Breast epithelium (tissue), 4 donors: ENCODE data around the gene PROSER3. TPM values are rescaled to one million over a fixed set of nuclear protein-coding genes. Genes with fewer than 3 reads are reported as not detected.

Source experiments
- DNase-seq, 2 donors: peaks; one replicate each; pipeline ENCODE4 v3.0.0-alpha.2; 2019; ENCODE audit warnings: low spot score in 2 of 2
- H3K27ac ChIP-seq, 2 donors: fragments of 200-600 bp; sonication (generic) in 1 of 2; one replicate each; pipeline ENCODE4 v1.5.1; 2016 to 2019; ENCODE audit warnings: mild to moderate bottlenecking in 1 of 2
- H3K27me3 ChIP-seq, 2 donors: fragments of 200-600 bp; sonication (generic) in 1 of 2; one replicate each; pipeline versions ENCODE4 v1.5.1 to v1.6.0; 2017 to 2019; ENCODE audit warnings: control low read depth in 1 of 2, mild to moderate bottlenecking in 1 of 2
- H3K36me3 ChIP-seq: fragments of 200-600 bp; one replicate; pipeline ENCODE4 v1.5.1; 2019
- H3K4me1 ChIP-seq, 2 donors: fragments of 200-600 bp; sonication (generic); one replicate each; pipeline ENCODE4 v1.5.1; 2016 to 2019; ENCODE audit warnings: control low read depth in 1 of 2
- H3K4me3 ChIP-seq, 3 donors: fragments of 200-600 bp; sonication (generic); 1 replicate in 2 of 3; 2 replicates in 1 of 3; pipeline ENCODE4 v1.5.1; 2016 to 2019; ENCODE audit warnings: mild to moderate bottlenecking in 3 of 3, moderate library complexity in 2 of 3
- H3K9me3 ChIP-seq, 2 donors: fragments of 200-600 bp; sonication (generic) in 1 of 2; one replicate each; pipeline ENCODE4 v1.5.1; 2016 to 2019; ENCODE audit warnings: control low read depth in 1 of 2
- POLR2A ChIP-seq: fragments of 450-650 bp; IDR thresholded peaks from one replicate; pipeline ENCODE4 v1.6.1; 2016; ENCODE audit warnings: antibody characterized with exemption, mild to moderate bottlenecking, moderate library complexity
- POLR2AphosphoS5 ChIP-seq, 3 donors: sonication (generic); formaldehyde crosslinking; IDR thresholded peaks; one replicate each; pipeline ENCODE4 v1.6.1; 2017; ENCODE audit warnings: antibody characterized with exemption in 3 of 3
- intact Hi-C: fragments of 100-400 bp; cut with DNase I; formaldehyde crosslinking; loops from one replicate; pipeline ENCODE4 v1.15.1; 2023; ENCODE audit warnings: low total_unique reads
- total RNA-seq, 3 donors: library from RNA; depleted of rRNA; stranded (reverse); fragments of >200 nt; gene quantifications; one replicate each; pipeline ENCODE4 v1.1.0, GENCODE V29; 2016
- TF ChIP-seq, protein P1 (sequence below), 3 donors: fragments of 450-650 bp; IDR thresholded peaks; one replicate each; pipeline ENCODE4 v1.5.1; 2016 to 2017; ENCODE audit warnings: antibody characterized with exemption in 3 of 3, mild to moderate bottlenecking in 3 of 3, moderate library complexity in 3 of 3

PROSER3 gene
- total RNA-seq, 3 donors from 2014 or later, result 5.7 to 6.4 (median 6.2) TPM

DNA sequence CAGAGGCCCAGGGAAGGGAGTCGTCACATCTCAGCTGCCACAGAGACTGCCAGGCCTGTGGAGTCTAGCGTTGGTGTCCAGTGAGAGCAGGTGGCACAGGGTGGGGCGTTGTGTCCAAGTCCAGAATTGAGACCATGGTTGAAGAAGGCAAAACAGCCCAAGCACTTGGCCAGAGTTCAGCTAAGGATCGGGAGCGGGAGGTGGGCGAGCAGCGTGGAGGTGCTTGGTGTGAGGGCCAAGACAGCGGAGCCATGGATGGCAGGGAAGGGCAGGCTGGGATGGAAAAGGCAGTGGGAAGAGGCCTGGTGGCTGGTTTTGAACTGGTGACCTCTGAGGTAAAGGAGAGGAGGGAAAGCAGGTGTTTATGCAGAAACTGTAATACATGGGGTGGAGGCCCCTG lies 23.7 kb upstream of the PROSER3 start:
- Histone ChIP-seq H3K4me1 (no peaks in the 10 kb centered on the region), H3K36me3 (peaks cover 7% of the 10 kb centered on the region), H3K27ac (no peak overlapping the region), H3K9me3 (no peaks in the 10 kb centered on the region), H3K27me3 (no peaks in the 10 kb centered on the region), H3K4me3 (no peak overlapping the region)
- no peak for DNase-seq
- TF ChIP-seq, protein P1, sequence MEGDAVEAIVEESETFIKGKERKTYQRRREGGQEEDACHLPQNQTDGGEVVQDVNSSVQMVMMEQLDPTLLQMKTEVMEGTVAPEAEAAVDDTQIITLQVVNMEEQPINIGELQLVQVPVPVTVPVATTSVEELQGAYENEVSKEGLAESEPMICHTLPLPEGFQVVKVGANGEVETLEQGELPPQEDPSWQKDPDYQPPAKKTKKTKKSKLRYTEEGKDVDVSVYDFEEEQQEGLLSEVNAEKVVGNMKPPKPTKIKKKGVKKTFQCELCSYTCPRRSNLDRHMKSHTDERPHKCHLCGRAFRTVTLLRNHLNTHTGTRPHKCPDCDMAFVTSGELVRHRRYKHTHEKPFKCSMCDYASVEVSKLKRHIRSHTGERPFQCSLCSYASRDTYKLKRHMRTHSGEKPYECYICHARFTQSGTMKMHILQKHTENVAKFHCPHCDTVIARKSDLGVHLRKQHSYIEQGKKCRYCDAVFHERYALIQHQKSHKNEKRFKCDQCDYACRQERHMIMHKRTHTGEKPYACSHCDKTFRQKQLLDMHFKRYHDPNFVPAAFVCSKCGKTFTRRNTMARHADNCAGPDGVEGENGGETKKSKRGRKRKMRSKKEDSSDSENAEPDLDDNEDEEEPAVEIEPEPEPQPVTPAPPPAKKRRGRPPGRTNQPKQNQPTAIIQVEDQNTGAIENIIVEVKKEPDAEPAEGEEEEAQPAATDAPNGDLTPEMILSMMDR (IDR thresholded peaks at IDR 0.05), result no peak
- TF ChIP-seq POLR2AphosphoS5 (IDR thresholded peaks at IDR 0.05) (no peak), POLR2A (no peak)
- intact Hi-C loops, result no loop called here

DNA sequence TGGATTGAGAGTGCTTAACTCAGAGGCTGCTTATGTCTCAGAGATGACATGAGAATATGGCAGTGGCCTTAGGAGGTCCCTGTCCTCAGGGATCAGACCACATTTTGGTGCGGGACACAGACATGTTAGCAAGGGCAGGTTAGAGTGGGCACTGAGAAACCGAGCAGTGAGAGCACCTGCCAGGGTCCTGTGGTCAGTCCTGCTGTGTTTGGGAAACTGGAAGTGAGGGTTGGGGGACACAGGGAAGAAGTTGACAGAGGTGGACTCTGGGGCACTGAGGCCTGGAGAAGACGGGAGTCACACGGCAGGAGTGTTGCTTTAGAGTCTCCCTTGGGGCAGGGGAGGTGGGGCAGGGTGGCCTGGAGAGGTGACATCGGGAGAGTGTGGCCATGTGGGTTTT lies 23.1 kb upstream of the PROSER3 start:
- Histone ChIP-seq H3K4me1 (peaks cover 0 to 2% of the 10 kb centered on the region in 2 donors), H3K36me3 (peaks cover 7% of the 10 kb centered on the region), H3K9me3 (no peaks in the 10 kb centered on the region), H3K4me3 (no peak overlapping the region), H3K27me3 (no peaks in the 10 kb centered on the region), H3K27ac (no peak overlapping the region)
- no peak for DNase-seq
- TF ChIP-seq, protein P1 (IDR thresholded peaks at IDR 0.05), result no peak
- TF ChIP-seq POLR2A (no peak), POLR2AphosphoS5 (IDR thresholded peaks at IDR 0.05) (no peak)
- intact Hi-C loops, result no loop called here

DNA sequence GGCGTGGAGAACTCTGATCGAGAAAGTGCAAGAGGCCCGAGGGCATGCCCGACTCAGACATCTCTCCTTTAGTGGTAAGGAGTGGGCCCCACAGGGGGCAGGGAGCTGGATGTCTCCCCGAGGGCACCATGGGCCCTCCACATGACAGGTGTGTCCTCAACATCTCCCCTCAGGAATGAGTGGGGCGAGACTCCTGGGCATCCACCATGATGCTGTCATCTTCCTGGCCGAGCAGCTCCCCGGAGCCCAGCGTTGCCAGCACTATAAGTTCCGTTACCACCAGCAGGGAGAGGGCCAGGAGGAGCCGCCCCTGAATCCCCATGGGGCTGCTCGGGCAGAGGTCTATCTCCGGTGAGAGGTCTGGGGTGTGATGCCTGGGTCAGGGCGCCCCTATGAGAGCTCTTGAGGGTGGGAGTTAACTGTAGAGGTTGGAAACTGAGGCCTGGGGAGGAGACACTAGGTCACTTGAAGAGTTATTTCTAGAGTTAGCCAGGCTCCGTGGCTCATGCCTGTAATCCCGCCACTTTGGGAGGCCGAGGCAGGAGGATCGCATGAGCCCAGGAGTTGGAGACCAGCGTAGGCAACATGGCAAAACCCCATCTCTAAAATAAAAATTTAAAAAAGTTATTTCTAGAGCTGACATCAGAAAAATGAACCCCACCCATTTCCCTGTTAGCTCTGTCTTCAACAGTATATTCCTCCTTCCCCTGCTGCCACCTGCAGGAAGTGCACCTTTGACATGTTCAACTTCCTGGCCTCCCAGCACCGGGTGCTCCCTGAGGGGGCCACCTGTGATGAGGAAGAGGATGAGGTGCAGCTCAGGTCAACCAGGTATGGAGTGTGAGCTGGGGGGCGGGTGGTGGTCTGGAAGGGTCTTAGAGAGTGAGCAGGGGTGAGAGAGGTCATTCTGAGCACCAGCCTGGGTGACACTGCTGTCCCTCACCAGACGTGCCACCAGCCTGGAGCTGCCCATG lies 20.8 kb upstream of the PROSER3 start:
- TF ChIP-seq, protein P1 (IDR thresholded peaks at IDR 0.05), result no peak
- TF ChIP-seq POLR2A (no peak), POLR2AphosphoS5 (IDR thresholded peaks at IDR 0.05) (no peak)
- H3K27ac ChIP-seq, result no peak overlapping the region
- intact Hi-C loops, result no loop called here
- H3K4me3 ChIP-seq, result no peak overlapping the region
- H3K9me3 ChIP-seq, result no peaks in the 10 kb centered on the region
- H3K4me1 ChIP-seq, result peaks cover 5 to 6% of the 10 kb centered on the region in 2 donors
- DNase-seq, result no peak
- peaks cover 7% of the 10 kb centered on the region for H3K36me3 ChIP-seq
- no peaks in the 10 kb centered on the region for H3K27me3 ChIP-seq

DNA sequence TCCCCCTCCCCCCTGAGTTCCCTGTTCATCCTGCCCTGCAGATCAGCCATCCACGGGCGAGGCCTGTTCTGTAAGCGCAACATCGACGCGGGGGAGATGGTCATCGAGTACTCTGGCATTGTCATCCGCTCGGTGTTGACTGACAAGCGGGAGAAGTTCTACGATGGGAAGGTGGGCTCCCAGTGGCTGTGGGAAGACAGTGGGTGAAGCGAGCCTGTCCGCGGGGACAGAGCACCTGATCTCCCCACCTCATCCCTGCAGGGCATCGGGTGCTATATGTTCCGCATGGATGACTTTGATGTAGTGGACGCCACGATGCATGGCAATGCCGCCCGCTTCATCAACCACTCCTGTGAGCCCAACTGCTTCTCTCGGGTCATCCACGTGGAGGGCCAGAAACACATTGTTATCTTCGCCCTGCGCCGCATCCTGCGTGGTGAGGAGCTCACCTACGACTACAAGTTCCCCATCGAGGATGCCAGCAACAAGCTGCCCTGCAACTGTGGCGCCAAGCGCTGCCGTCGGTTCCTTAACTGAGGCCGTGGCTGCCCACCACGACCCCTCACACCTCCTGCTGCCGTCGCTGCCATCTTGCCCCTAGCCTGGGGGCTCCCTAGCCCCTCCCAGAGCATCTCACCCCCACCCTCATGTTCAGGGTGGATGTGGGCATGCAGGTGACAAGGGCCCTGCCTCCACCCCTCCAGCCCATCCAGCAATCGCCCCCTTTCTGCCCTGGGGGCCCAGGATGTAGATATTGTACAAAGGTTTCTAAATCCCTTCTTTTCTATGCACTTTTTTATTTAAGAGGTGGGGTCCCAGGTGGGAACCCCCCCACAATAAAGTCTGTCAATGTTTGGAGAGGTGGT lies 19.7 kb upstream of the PROSER3 start:
- DNase-seq, result no peak
- H3K36me3 ChIP-seq, result peaks cover 7% of the 10 kb centered on the region
- H3K4me1 ChIP-seq, result peaks cover 5 to 6% of the 10 kb centered on the region in 2 donors
- H3K9me3 ChIP-seq, result no peaks in the 10 kb centered on the region
- H3K27ac ChIP-seq, result no peak overlapping the region
- no peak overlapping the region for H3K4me3 ChIP-seq
- TF ChIP-seq, protein P1 (IDR thresholded peaks at IDR 0.05), result no peak
- TF ChIP-seq POLR2AphosphoS5 (IDR thresholded peaks at IDR 0.05) (no peak), POLR2A (no peak)
- H3K27me3 ChIP-seq, result no peaks in the 10 kb centered on the region
- intact Hi-C loops, result no loop called here
